ENCODE results near the gene PPP2R5B.
A peak's percentile ranks its signal among the peaks of the same experiment; 100 is the strongest.

The PPP2R5B gene

DNA sequence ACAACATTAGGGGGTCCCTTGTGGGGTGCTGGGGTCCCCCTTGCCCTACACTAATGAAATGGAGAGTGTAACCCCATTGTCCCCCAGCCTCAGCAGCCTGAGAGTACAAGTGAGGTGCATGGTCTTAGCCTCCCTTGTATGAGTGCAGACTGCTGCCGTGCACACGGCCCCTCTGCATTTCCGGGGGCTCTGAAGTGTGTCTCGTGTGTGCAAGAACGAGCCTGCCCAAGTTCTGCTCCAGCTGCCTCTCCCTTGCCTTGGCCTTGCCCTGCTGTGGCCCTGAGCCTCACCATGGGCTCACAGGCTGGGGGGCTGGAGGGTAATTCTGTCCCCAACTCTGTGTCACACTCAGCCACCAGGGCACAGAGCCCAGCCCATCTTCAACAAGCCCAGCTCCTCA lies 40.9 kb upstream of the PPP2R5B start:
- no peak for DNase-seq
- no peaks in the 10 kb centered on the region for H3K36me3 ChIP-seq (ENCODE audit: control insufficient read depth in 4 of 4, insufficient read depth in 4 of 4, low read length in 3 of 4)
- no peak overlapping the region for H3K27ac ChIP-seq (ENCODE audit: insufficient read depth in 1 of 2, low read depth in 1 of 2, low read length in 2 of 2, poor library complexity in 1 of 2, severe bottlenecking in 2 of 2)
- ChIA-PET POLR2A (no interaction called here), CTCF (interaction anchor here (0.9 to 36.3 kb wide), 5 partner anchors 9 to 32 kb away, joined by 3 to 1071 read pairs (median 7); partner anchors contain the start of gene CDC42BPG)
- 100% methylated on average over 5 of the region's 5 CpGs for WGBS (ENCODE audit: insufficient coverage)
- H3K27me3 ChIP-seq (replicated peaks in 2 of 5; ENCODE audit: control insufficient read depth in 4 of 5, insufficient read depth in 5 of 5, low read length in 4 of 5) = no peaks in the 10 kb centered on the region
- H3K4me1 ChIP-seq (ENCODE audit: control extremely low read depth in 1 of 4, control insufficient read depth in 4 of 4, insufficient read depth in 4 of 4, low read length in 3 of 4) = peaks cover 22 to 52% (median 35%) of the 10 kb centered on the region in 4 experiments
- H3K4me3 ChIP-seq (ENCODE audit: control insufficient read depth in 1 of 7, extremely low read depth in 1 of 7, insufficient read depth in 4 of 7, low read depth in 2 of 7, low read length in 6 of 7) = no peak overlapping the region
- H3K9me3 ChIP-seq (ENCODE audit: control extremely low read depth in 1 of 5, control insufficient read depth in 4 of 5, insufficient read depth in 2 of 5, low read depth in 1 of 5, low read length in 4 of 5) = no peaks in the 10 kb centered on the region

GRCh38 chr11:64884019-64884418 lies 40.5 kb upstream of the PPP2R5B start:
- no peaks in the 10 kb centered on the region for H3K27me3 ChIP-seq (replicated peaks in 2 of 5; ENCODE audit: control insufficient read depth in 4 of 5, insufficient read depth in 5 of 5, low read length in 4 of 5)
- H3K9me3 ChIP-seq (ENCODE audit: control extremely low read depth in 1 of 5, control insufficient read depth in 4 of 5, insufficient read depth in 2 of 5, low read depth in 1 of 5, low read length in 4 of 5) = no peaks in the 10 kb centered on the region
- no peak overlapping the region for H3K4me3 ChIP-seq (ENCODE audit: control insufficient read depth in 1 of 7, extremely low read depth in 1 of 7, insufficient read depth in 4 of 7, low read depth in 2 of 7, low read length in 6 of 7)
- H3K27ac ChIP-seq (ENCODE audit: insufficient read depth in 1 of 2, low read depth in 1 of 2, low read length in 2 of 2, poor library complexity in 1 of 2, severe bottlenecking in 2 of 2) = no peak overlapping the region
- peaks cover 21 to 53% (median 35%) of the 10 kb centered on the region in 4 experiments for H3K4me1 ChIP-seq (ENCODE audit: control extremely low read depth in 1 of 4, control insufficient read depth in 4 of 4, insufficient read depth in 4 of 4, low read length in 3 of 4)
- POLR2A ChIA-PET = no interaction called here
- WGBS (ENCODE audit: insufficient coverage) = 98% methylated on average over 8 of the region's 8 CpGs
- DNase-seq = no peak
- CTCF ChIA-PET = interaction anchor here (0.9 to 36.3 kb wide), 5 partner anchors 9 to 32 kb away, joined by 3 to 1071 read pairs (median 7); partner anchors contain the start of gene CDC42BPG
- H3K36me3 ChIP-seq (ENCODE audit: control insufficient read depth in 4 of 4, insufficient read depth in 4 of 4, low read length in 3 of 4) = no peaks in the 10 kb centered on the region

- Histone ChIP-seq H3K27ac (ENCODE audit: insufficient read depth in 1 of 2, low read depth in 1 of 2, low read length in 2 of 2, poor library complexity in 1 of 2, severe bottlenecking in 2 of 2) (no peak overlapping the region), H3K36me3 (ENCODE audit: control insufficient read depth in 4 of 4, insufficient read depth in 4 of 4, low read length in 3 of 4) (no peaks in the 10 kb centered on the region), H3K27me3 (replicated peaks in 2 of 5; ENCODE audit: control insufficient read depth in 4 of 5, insufficient read depth in 5 of 5, low read length in 4 of 5) (no peaks in the 10 kb centered on the region), H3K9me3 (ENCODE audit: control extremely low read depth in 1 of 5, control insufficient read depth in 4 of 5, insufficient read depth in 2 of 5, low read depth in 1 of 5, low read length in 4 of 5) (no peaks in the 10 kb centered on the region), H3K4me3 (ENCODE audit: control insufficient read depth in 1 of 7, extremely low read depth in 1 of 7, insufficient read depth in 4 of 7, low read depth in 2 of 7, low read length in 6 of 7) (no peak overlapping the region), H3K4me1 (ENCODE audit: control extremely low read depth in 1 of 4, control insufficient read depth in 4 of 4, insufficient read depth in 4 of 4, low read length in 3 of 4) (peaks cover 7 to 41% (median 21%) of the 10 kb centered on the region in 4 experiments)
- WGBS (ENCODE audit: insufficient coverage) = 84% methylated on average over 12 of the region's 15 CpGs
- ChIA-PET CTCF (interaction anchor here (0.9 to 36.3 kb wide), 5 partner anchors 8 to 85 kb away, joined by 3 to 1071 read pairs (median 7); partner anchors contain the start of gene CDC42BPG), POLR2A (interaction anchor here (0.6 to 1.0 kb wide), 2 partner anchors 32 to 37 kb away, joined by 3 read pairs; no protein-coding TSS in a partner anchor)
- DNase-seq = peak; percentile 39 to 69 (median 59)
These were observed 38.9 kb upstream of the PPP2R5B start for GRCh38 chr11:64885367-64886286.

GRCh38 chr11:64887234-64887756 lies 37.2 kb upstream of the PPP2R5B start:
- 95% methylated on average over 3 of the region's 8 CpGs for WGBS (ENCODE audit: insufficient coverage)
- Histone ChIP-seq H3K27ac (ENCODE audit: insufficient read depth in 1 of 2, low read depth in 1 of 2, low read length in 2 of 2, poor library complexity in 1 of 2, severe bottlenecking in 2 of 2) (peak overlapping the region in 1 of 2 experiments; percentile 61), H3K36me3 (ENCODE audit: control insufficient read depth in 4 of 4, insufficient read depth in 4 of 4, low read length in 3 of 4) (no peaks in the 10 kb centered on the region), H3K4me1 (ENCODE audit: control extremely low read depth in 1 of 4, control insufficient read depth in 4 of 4, insufficient read depth in 4 of 4, low read length in 3 of 4) (peaks cover 3 to 40% (median 17%) of the 10 kb centered on the region in 4 experiments), H3K9me3 (ENCODE audit: control extremely low read depth in 1 of 5, control insufficient read depth in 4 of 5, insufficient read depth in 2 of 5, low read depth in 1 of 5, low read length in 4 of 5) (no peaks in the 10 kb centered on the region), H3K4me3 (ENCODE audit: control insufficient read depth in 1 of 7, extremely low read depth in 1 of 7, insufficient read depth in 4 of 7, low read depth in 2 of 7, low read length in 6 of 7) (peak overlapping the region in 2 of 7 experiments; percentile 47 to 77), H3K27me3 (replicated peaks in 2 of 5; ENCODE audit: control insufficient read depth in 4 of 5, insufficient read depth in 5 of 5, low read length in 4 of 5) (no peaks in the 10 kb centered on the region)
- ChIA-PET CTCF (interaction anchor here (0.6 to 36.3 kb wide), 9 partner anchors 8 to 262 kb away, joined by 3 to 1071 read pairs (median 4); partner anchors contain the start of genes ATG2A, CDC42BPG and NAALADL1), POLR2A (interaction anchor here (0.6 to 1.4 kb wide), 2 partner anchors 9 to 41 kb away, joined by 3 to 5 read pairs; partner anchors contain the start of gene EHD1)
- no peak for DNase-seq

DNA sequence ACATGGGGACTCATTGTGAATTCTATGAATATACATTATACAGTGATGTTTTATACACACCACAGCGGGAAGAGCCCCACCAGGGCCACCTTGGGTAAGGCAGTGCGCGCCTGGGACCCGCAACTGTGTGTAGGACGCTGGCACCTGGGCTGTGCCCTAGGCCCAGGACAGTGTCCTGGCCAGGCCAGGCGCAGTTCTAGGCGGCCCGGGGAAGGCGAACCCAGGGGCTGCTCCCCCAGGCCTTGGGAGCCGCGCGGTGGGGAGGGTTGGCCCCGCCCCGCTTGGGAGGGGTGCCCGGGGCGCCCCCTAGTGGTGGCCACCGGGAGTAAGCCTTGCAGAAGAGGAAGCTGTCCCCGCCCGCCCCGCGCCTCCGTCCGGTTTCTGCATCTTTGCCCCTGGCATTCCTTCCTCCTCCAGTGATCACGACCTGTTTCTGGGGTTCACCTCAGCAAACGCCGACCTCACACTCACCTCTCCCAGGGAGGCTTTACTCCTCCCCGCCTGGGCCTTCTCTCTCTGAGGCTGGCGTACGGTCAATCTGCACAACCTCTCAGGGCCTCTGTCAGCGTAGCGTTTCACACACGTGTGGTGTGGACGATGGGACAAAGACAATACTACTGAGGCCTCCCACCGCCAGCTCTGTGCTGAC lies 36.6 kb upstream of the PPP2R5B start:
- Histone ChIP-seq H3K27me3 (replicated peaks in 2 of 5; ENCODE audit: control insufficient read depth in 4 of 5, insufficient read depth in 5 of 5, low read length in 4 of 5) (no peaks in the 10 kb centered on the region), H3K4me3 (ENCODE audit: control insufficient read depth in 1 of 7, extremely low read depth in 1 of 7, insufficient read depth in 4 of 7, low read depth in 2 of 7, low read length in 6 of 7) (peak overlapping the region in 5 of 7 experiments; percentile 30 to 77 (median 47)), H3K4me1 (ENCODE audit: control extremely low read depth in 1 of 4, control insufficient read depth in 4 of 4, insufficient read depth in 4 of 4, low read length in 3 of 4) (peaks cover 3 to 45% (median 20%) of the 10 kb centered on the region in 4 experiments), H3K27ac (ENCODE audit: insufficient read depth in 1 of 2, low read depth in 1 of 2, low read length in 2 of 2, poor library complexity in 1 of 2, severe bottlenecking in 2 of 2) (peak overlapping the region in 1 of 2 experiments; percentile 61), H3K9me3 (ENCODE audit: control extremely low read depth in 1 of 5, control insufficient read depth in 4 of 5, insufficient read depth in 2 of 5, low read depth in 1 of 5, low read length in 4 of 5) (no peaks in the 10 kb centered on the region), H3K36me3 (ENCODE audit: control insufficient read depth in 4 of 4, insufficient read depth in 4 of 4, low read length in 3 of 4) (no peaks in the 10 kb centered on the region)
- POLR2A ChIA-PET = interaction anchor here (0.5 to 1.4 kb wide), 3 partner anchors 9 to 105 kb away, joined by 3 to 5 read pairs (median 4); partner anchors contain the start of gene EHD1
- CTCF ChIA-PET = interaction anchor here (0.6 to 36.3 kb wide), 10 partner anchors 9 to 214 kb away, joined by 3 to 1071 read pairs (median 4); partner anchors contain the start of genes ATG2A, CDC42BPG and NAALADL1
- WGBS (ENCODE audit: insufficient coverage) = 17% methylated on average over 27 of the region's 34 CpGs
- peak; percentile 67 to 74 (median 72) for DNase-seq

DNA sequence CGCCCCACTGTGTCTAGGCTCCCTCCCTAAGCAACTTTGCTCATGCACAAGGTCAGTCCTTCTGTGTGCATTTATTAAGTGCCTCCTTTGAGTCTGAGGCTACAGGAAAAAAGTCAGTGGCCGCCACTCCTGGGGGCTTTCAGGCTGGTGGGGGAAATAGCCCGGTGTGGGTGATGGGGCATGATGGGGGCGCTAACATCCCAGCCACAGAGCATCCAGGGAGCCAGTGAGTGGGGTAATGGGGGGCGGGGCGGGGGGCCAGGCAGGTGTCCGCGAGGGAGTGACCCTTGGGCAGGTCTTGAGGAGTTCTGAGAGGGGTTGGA lies 36.1 kb upstream of the PPP2R5B start:
- Histone ChIP-seq H3K4me3 (ENCODE audit: control insufficient read depth in 1 of 7, extremely low read depth in 1 of 7, insufficient read depth in 4 of 7, low read depth in 2 of 7, low read length in 6 of 7) (peak overlapping the region in 4 of 7 experiments; percentile 30 to 77 (median 56)), H3K27ac (ENCODE audit: insufficient read depth in 1 of 2, low read depth in 1 of 2, low read length in 2 of 2, poor library complexity in 1 of 2, severe bottlenecking in 2 of 2) (peak overlapping the region in 1 of 2 experiments; percentile 40), H3K9me3 (ENCODE audit: control extremely low read depth in 1 of 5, control insufficient read depth in 4 of 5, insufficient read depth in 2 of 5, low read depth in 1 of 5, low read length in 4 of 5) (no peaks in the 10 kb centered on the region), H3K36me3 (ENCODE audit: control insufficient read depth in 4 of 4, insufficient read depth in 4 of 4, low read length in 3 of 4) (no peaks in the 10 kb centered on the region), H3K4me1 (ENCODE audit: control extremely low read depth in 1 of 4, control insufficient read depth in 4 of 4, insufficient read depth in 4 of 4, low read length in 3 of 4) (peaks cover 3 to 49% (median 22%) of the 10 kb centered on the region in 4 experiments), H3K27me3 (replicated peaks in 2 of 5; ENCODE audit: control insufficient read depth in 4 of 5, insufficient read depth in 5 of 5, low read length in 4 of 5) (no peaks in the 10 kb centered on the region)
- POLR2A ChIA-PET = interaction anchor here (0.5 to 1.4 kb wide), 3 partner anchors 10 to 105 kb away, joined by 3 to 5 read pairs (median 4); partner anchors contain the start of gene EHD1
- CTCF ChIA-PET = interaction anchor here (0.7 to 36.3 kb wide), 6 partner anchors 8 to 170 kb away, joined by 3 to 1071 read pairs (median 4); partner anchors contain the start of genes CDC42BPG and NAALADL1
- DNase-seq = no peak
- 74% methylated on average over 7 of the region's 8 CpGs for WGBS (ENCODE audit: insufficient coverage)
